T-helper 2 cell treated with Interferon-gamma antibody and Interleukin-4, amounts not matched to agents 5 μg/mL and 100 μg/mL, for 36 hours (primary cell): Measurements from ENCODE around the gene PARD3.

Experiments used
- DNase-seq: peaks from one replicate; pipeline ENCODE4 v3.0.0; 2021; ENCODE audit warnings: low spot score
- H3K27ac Mint-ChIP-seq: one replicate; pipeline ENCODE4 v1.8.0; 2021; ENCODE audit warnings: mild to moderate bottlenecking, mixed read lengths
- H3K27me3 Mint-ChIP-seq: one replicate; pipeline ENCODE4 v1.8.0; 2021; ENCODE audit warnings: low read depth, mixed read lengths
- H3K36me3 Mint-ChIP-seq: one replicate; pipeline ENCODE4 v1.8.0; 2021; ENCODE audit warnings: low read depth, mixed read lengths
- H3K4me1 Mint-ChIP-seq: one replicate; pipeline ENCODE4 v1.8.0; 2021; ENCODE audit warnings: low read depth, mixed read lengths
- H3K4me3 Mint-ChIP-seq: one replicate; pipeline ENCODE4 v1.8.0; 2022; ENCODE audit warnings: mild to moderate bottlenecking, moderate library complexity, mixed read lengths
- H3K9me3 Mint-ChIP-seq: one replicate; pipeline ENCODE4 v1.8.0; 2021; ENCODE audit warnings: mixed read lengths

Gene PARD3

GRCh38 chr10:34423673-34424625 lies 391.1 kb downstream of the PARD3 start:
- Mint-ChIP-seq H3K27me3 (no peaks in the 10 kb centered on the region), H3K36me3 (no peaks in the 10 kb centered on the region), H3K4me1 (no peaks in the 10 kb centered on the region), H3K9me3 (no peaks in the 10 kb centered on the region), H3K27ac (no peak overlapping the region), H3K4me3 (no peak overlapping the region)
- DNase-seq, result no peak

- Mint-ChIP-seq H3K27ac (no peak overlapping the region), H3K9me3 (no peaks in the 10 kb centered on the region), H3K4me3 (no peak overlapping the region), H3K4me1 (no peaks in the 10 kb centered on the region), H3K27me3 (no peaks in the 10 kb centered on the region), H3K36me3 (no peaks in the 10 kb centered on the region)
- no peak for DNase-seq
These were observed 394.3 kb downstream of the PARD3 start for GRCh38 chr10:34420795-34421194.

- no peak for DNase-seq
- H3K9me3 Mint-ChIP-seq, result no peaks in the 10 kb centered on the region
- no peaks in the 10 kb centered on the region for H3K27me3 Mint-ChIP-seq
- H3K4me1 Mint-ChIP-seq, result no peaks in the 10 kb centered on the region
- H3K27ac Mint-ChIP-seq, result no peak overlapping the region
- H3K36me3 Mint-ChIP-seq, result no peaks in the 10 kb centered on the region
- no peak overlapping the region for H3K4me3 Mint-ChIP-seq
These were observed 394.8 kb downstream of the PARD3 start for GRCh38 chr10:34420273-34420672.

GRCh38 chr10:34415039-34415438 lies 400.1 kb downstream of the PARD3 start:
- DNase-seq, result no peak
- Mint-ChIP-seq H3K4me1 (no peaks in the 10 kb centered on the region), H3K27ac (no peak overlapping the region), H3K4me3 (no peak overlapping the region), H3K9me3 (no peaks in the 10 kb centered on the region), H3K27me3 (no peaks in the 10 kb centered on the region), H3K36me3 (no peaks in the 10 kb centered on the region)

- Mint-ChIP-seq H3K27ac (no peak overlapping the region), H3K4me3 (no peak overlapping the region), H3K27me3 (no peaks in the 10 kb centered on the region), H3K4me1 (no peaks in the 10 kb centered on the region), H3K36me3 (no peaks in the 10 kb centered on the region), H3K9me3 (no peaks in the 10 kb centered on the region)
- no peak for DNase-seq
These were observed 401.1 kb downstream of the PARD3 start for GRCh38 chr10:34413756-34414587.

GRCh38 chr10:34413214-34413613 lies 401.9 kb downstream of the PARD3 start:
- H3K36me3 Mint-ChIP-seq, result no peaks in the 10 kb centered on the region
- no peak overlapping the region for H3K4me3 Mint-ChIP-seq
- H3K27ac Mint-ChIP-seq, result no peak overlapping the region
- DNase-seq, result no peak
- no peaks in the 10 kb centered on the region for H3K27me3 Mint-ChIP-seq
- H3K9me3 Mint-ChIP-seq, result no peaks in the 10 kb centered on the region
- no peaks in the 10 kb centered on the region for H3K4me1 Mint-ChIP-seq

- Mint-ChIP-seq H3K4me3 (no peak overlapping the region), H3K36me3 (no peaks in the 10 kb centered on the region), H3K9me3 (no peaks in the 10 kb centered on the region), H3K27me3 (peaks cover 2% of the 10 kb centered on the region), H3K4me1 (no peaks in the 10 kb centered on the region), H3K27ac (no peak overlapping the region)
- no peak for DNase-seq
These were observed 406.1 kb downstream of the PARD3 start for GRCh38 chr10:34408956-34409355.

GRCh38 chr10:34408381-34408780 lies 406.7 kb downstream of the PARD3 start:
- H3K27me3 Mint-ChIP-seq, result peaks cover 2% of the 10 kb centered on the region
- H3K9me3 Mint-ChIP-seq, result no peaks in the 10 kb centered on the region
- H3K27ac Mint-ChIP-seq, result no peak overlapping the region
- H3K36me3 Mint-ChIP-seq, result no peaks in the 10 kb centered on the region
- H3K4me1 Mint-ChIP-seq, result no peaks in the 10 kb centered on the region
- H3K4me3 Mint-ChIP-seq, result no peak overlapping the region
- no peak for DNase-seq

GRCh38 chr10:34407324-34407805 lies 407.7 kb downstream of the PARD3 start:
- Mint-ChIP-seq H3K27ac (no peak overlapping the region), H3K4me1 (no peaks in the 10 kb centered on the region), H3K4me3 (no peak overlapping the region), H3K36me3 (no peaks in the 10 kb centered on the region), H3K27me3 (peaks cover 2% of the 10 kb centered on the region), H3K9me3 (no peaks in the 10 kb centered on the region)
- no peak for DNase-seq

- Mint-ChIP-seq H3K4me3 (no peak overlapping the region), H3K9me3 (no peaks in the 10 kb centered on the region), H3K36me3 (no peaks in the 10 kb centered on the region), H3K27me3 (peaks cover 2% of the 10 kb centered on the region), H3K4me1 (no peaks in the 10 kb centered on the region), H3K27ac (no peak overlapping the region)
- no peak for DNase-seq
These were observed 408.4 kb downstream of the PARD3 start for GRCh38 chr10:34406463-34407323.

- no peak overlapping the region for H3K4me3 Mint-ChIP-seq
- peaks cover 2% of the 10 kb centered on the region for H3K27me3 Mint-ChIP-seq
- no peaks in the 10 kb centered on the region for H3K9me3 Mint-ChIP-seq
- no peak for DNase-seq
- H3K36me3 Mint-ChIP-seq, result no peaks in the 10 kb centered on the region
- no peak overlapping the region for H3K27ac Mint-ChIP-seq
- no peaks in the 10 kb centered on the region for H3K4me1 Mint-ChIP-seq
These were observed 409.3 kb downstream of the PARD3 start for GRCh38 chr10:34405611-34406462.

GRCh38 chr10:34403512-34403911 lies 411.6 kb downstream of the PARD3 start:
- Mint-ChIP-seq H3K4me1 (no peaks in the 10 kb centered on the region), H3K27ac (no peak overlapping the region), H3K27me3 (peaks cover 2% of the 10 kb centered on the region), H3K36me3 (no peaks in the 10 kb centered on the region), H3K9me3 (no peaks in the 10 kb centered on the region), H3K4me3 (no peak overlapping the region)
- DNase-seq, result no peak

GRCh38 chr10:34400075-34400474 lies 415.0 kb downstream of the PARD3 start:
- Mint-ChIP-seq H3K9me3 (no peaks in the 10 kb centered on the region), H3K27me3 (no peaks in the 10 kb centered on the region), H3K36me3 (no peaks in the 10 kb centered on the region), H3K4me3 (no peak overlapping the region), H3K27ac (no peak overlapping the region), H3K4me1 (no peaks in the 10 kb centered on the region)
- no peak for DNase-seq
